Measurements from ENCODE around the gene MBIP. TPM values are rescaled to one million over a fixed set of nuclear protein-coding genes. Genes with fewer than 3 reads are reported as not detected.

MBIP gene
- total RNA-seq, 1 donor from 2014 or later = 12.1 TPM

DNA sequence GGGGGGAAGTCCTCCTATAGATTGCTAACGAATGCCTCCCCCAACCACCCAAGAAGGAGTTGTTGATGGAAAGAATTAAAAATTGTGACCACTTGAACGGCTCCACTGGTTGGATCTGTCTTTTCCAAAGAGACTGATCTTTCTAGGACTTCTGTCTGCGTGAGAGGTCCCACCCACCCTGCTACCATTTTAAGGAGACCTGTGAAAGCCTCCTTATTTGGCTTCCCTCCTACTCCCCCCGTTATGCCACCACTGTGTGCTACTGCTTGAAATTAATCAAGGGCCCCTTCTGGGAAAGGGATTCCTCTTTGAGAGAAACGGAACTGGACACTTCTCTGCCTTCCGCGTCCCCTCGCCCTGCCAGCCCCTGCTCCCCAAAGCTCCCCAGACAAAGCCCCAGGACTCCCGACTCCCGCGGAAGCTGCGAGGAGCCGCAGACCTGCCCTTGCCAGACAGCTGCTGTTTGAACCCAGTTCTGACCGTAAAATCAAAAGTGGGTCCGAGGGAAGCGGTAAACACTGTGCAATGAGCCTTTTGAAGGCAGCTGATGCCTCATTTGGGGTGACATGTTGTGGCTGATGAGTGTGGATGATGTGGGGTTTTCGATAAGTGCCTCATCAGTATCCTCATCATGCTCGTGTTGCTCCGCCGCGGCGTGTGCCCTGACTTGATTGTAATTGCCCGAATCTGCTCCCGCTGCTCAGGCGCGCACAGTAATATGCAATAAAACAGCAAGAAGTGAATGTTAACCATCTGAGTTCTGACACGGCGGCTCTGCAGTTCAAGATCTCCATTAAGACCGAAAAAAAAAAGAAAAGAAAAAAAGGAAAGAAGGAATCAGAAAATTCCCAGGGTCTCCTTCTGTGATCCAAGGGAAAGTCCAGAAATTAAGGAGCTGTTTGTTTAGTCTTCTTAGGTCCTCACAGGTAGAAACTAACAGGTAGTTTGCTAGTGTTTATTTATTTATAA lies 48.2 kb downstream of the MBIP start:
- DNase-seq (ENCODE audit: low spot score) = peak; percentile 73

GRCh38 chr14:36271222-36271621 lies 49.2 kb downstream of the MBIP start:
- no peak for DNase-seq (ENCODE audit: low spot score)
- intact Hi-C loops (cut with DNase I) = no loop called here

More for the DNA sequence above, 48.2 kb downstream of the MBIP start:
- intact Hi-C loops (cut with DNase I) = no loop called here

GRCh38 chr14:36270191-36270590 lies 50.2 kb downstream of the MBIP start:
- DNase-seq (ENCODE audit: low spot score) = no peak
- intact Hi-C loops (cut with DNase I) = no loop called here

GRCh38 chr14:36268121-36268520 lies 52.3 kb downstream of the MBIP start:
- DNase-seq (ENCODE audit: low spot score) = no peak
- intact Hi-C loops (cut with DNase I) = no loop called here

- no peak for DNase-seq (ENCODE audit: low spot score)
- intact Hi-C loops (cut with DNase I) = no loop called here
Measured at GRCh38 chr14:36264595-36264994, 55.8 kb downstream of the MBIP start.

DNA sequence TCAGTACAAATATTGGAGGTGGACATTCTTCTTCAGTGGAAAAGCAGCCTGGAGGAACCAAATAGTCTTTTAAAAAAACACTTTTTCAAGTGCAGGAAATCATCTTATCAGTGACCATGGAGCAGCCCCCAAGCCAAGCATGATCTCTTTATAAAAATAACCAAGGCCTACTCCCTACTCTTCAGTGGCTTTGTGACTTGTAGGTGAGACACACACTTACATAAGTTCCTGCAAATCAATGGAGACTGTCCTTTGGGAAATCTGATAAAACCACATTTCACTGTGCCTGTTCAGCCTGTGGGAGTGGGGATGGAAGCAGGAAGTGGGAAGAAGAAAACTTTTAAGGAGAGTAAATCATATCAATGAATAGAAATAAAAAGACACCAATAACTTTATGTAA lies 56.3 kb downstream of the MBIP start:
- DNase-seq (ENCODE audit: low spot score) = no peak
- intact Hi-C loops (cut with DNase I) = no loop called here

GRCh38 chr14:36260970-36261640 lies 59.3 kb downstream of the MBIP start:
- no peak for DNase-seq (ENCODE audit: low spot score)
- intact Hi-C loops (cut with DNase I) = no loop called here

DNA sequence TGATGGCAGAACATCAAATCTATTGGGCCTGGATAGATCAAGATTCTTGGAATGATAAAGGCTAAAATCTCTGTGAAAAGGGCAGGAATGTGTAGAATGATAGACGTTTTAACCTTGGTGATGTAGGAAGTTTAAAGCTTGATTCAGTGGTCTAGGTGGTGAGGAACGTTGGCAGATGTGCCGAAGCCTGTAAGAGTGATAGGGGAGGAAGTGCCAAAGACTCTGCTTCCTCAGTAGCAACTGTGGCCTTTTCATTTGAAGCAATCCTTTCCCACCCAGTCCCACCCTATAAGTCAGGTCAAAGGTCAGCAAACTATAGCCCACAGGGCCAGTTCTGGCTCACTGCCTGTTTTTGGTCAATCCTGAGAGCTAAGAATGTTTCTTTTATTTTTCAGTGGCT lies 62.2 kb downstream of the MBIP start:
- intact Hi-C loops (cut with DNase I) = no loop called here
- DNase-seq (ENCODE audit: low spot score) = no peak

DNA sequence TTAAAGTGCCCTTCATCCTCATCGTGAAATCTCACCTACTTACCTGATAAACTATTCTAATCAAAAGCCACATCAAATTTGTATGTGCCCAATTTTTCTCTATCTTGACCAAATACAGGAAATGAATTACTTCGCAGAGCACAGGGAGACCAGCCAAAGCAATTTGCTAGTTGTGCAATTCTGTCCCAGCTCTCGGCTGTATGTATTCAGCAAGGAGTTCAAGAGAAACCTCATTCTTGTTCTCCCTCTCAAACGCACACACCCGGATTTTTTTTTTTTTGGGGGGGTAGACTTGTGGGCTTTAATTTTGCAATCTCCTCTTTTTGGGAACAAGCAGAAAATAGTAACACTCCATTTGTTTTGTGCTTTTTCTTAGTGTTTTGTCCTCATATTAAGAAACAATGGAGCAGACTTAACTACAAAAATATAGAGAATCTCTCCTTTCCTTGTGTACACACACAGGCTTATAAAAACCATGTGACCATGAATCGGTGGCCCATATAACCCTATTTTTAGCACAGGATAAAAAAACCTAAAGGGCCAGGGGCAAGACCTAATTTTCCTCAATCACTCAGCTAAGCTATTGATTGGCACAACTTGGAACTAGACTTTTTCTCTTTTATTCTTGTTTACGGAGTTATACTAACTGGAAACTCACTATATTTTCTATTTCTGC lies 64.2 kb downstream of the MBIP start:
- no peak for DNase-seq (ENCODE audit: low spot score)
- intact Hi-C loops (cut with DNase I) = no loop called here

- no peak for DNase-seq (ENCODE audit: low spot score)
- intact Hi-C loops (cut with DNase I) = no loop called here
Measured at GRCh38 chr14:36254020-36254624, 66.3 kb downstream of the MBIP start.

Other genes starting within 250 kb of the MBIP start
- gene PTCSC3, start 143.9 kb downstream of the MBIP start, total RNA-seq = not detected
- gene NKX2-1, start 199.6 kb upstream of the MBIP start, total RNA-seq = not detected